Measurements from ENCODE around the gene TUBE1.

DNA sequence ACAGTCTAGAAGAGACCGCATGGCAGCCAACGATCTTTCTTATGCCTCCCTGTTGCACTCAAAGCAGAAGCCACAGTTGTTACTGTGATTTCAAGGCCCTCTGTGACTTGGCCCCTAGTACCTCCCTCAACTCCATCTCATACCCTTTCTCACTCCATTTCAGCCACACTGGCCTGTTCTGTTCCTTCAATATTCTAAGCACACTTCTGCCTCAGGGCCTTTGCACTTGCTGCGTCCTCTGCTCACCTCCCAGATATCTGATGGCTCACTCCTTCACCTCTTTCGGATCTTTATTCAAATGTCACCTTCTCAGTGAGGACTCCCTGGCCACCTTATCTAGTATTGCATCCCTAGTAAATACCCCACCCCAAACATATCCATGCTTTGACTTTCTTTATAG, 62.8 kb downstream of the TUBE1 start:
- TF ChIP-seq, protein P1, sequence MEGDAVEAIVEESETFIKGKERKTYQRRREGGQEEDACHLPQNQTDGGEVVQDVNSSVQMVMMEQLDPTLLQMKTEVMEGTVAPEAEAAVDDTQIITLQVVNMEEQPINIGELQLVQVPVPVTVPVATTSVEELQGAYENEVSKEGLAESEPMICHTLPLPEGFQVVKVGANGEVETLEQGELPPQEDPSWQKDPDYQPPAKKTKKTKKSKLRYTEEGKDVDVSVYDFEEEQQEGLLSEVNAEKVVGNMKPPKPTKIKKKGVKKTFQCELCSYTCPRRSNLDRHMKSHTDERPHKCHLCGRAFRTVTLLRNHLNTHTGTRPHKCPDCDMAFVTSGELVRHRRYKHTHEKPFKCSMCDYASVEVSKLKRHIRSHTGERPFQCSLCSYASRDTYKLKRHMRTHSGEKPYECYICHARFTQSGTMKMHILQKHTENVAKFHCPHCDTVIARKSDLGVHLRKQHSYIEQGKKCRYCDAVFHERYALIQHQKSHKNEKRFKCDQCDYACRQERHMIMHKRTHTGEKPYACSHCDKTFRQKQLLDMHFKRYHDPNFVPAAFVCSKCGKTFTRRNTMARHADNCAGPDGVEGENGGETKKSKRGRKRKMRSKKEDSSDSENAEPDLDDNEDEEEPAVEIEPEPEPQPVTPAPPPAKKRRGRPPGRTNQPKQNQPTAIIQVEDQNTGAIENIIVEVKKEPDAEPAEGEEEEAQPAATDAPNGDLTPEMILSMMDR (IDR thresholded peaks at IDR 0.05), result no peak
- TF ChIP-seq POLR2A (IDR thresholded peaks at IDR 0.05) (no peak), EP300 (IDR thresholded peaks at IDR 0.05) (no peak)

Measured in ovary (tissue), 3 donors.